ENCODE measurements around the gene DNAH14. TPM values are rescaled to one million over a fixed set of nuclear protein-coding genes. Genes with fewer than 3 reads are reported as not detected.
"Not testable (repeated sequence)": the region's sequence is repeated elsewhere in the genome, so short reads cannot be mapped to it uniquely, and the experiment has no call there.

Gene DNAH14
- total RNA-seq, result not detected

- DNase-seq, result peak; percentile 28
- peaks cover 25% of the 10 kb centered on the region for H3K27me3 Mint-ChIP-seq (ENCODE audit: low read depth)
- H3K4me3 Mint-ChIP-seq, result peak within 1 kb of the TSS; percentile 56
- POLR2A ChIA-PET, result no interaction called here
- peaks cover 20% of the 10 kb centered on the region for H3K9me3 Mint-ChIP-seq (ENCODE audit: insufficient read depth)
- CTCF ChIA-PET, result no interaction called here
- ATAC-seq, result peak; percentile 76
- H3K4me1 Mint-ChIP-seq (ENCODE audit: low read depth), result no peaks in the 10 kb centered on the region
- H3K27ac Mint-ChIP-seq, result no peak within 1 kb of the TSS
- H3K36me3 Mint-ChIP-seq (ENCODE audit: low read depth), result no peaks in the 10 kb centered on the region
Observed at GRCh38 chr1:224929335-224930237, at the start of gene DNAH14. TSS of gene DNAH14 (plus strand) at chr1:224929675. CDS start at chr1:224952703, 23,028 bp downstream.

GRCh38 chr1:224880593-224881307 is 48.7 kb upstream of the DNAH14 start:
- CTCF ChIA-PET, result no interaction called here

DNA sequence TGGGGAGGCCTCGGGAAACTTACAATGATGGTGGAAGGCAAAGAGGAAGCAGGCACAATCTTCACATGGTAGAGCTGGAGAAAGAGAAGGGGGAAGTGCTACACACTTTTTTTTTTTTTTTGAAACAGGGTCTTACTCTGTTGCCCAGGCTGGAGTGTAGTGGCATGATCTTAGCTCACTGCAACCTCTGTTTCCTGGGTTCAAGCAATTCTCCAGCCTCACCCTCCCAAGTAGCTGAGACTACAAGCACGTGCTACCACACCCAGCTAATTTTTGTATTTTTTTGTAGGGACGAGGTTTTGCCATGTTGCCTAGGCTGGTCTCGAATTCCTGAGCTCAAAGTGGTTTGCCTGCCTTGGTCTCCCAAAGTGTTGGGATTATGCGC is 48.2 kb upstream of the DNAH14 start:
- ATAC-seq; H3K36me3 Mint-ChIP-seq (ENCODE audit: low read depth); H3K27ac Mint-ChIP-seq; DNase-seq; POLR2A ChIA-PET; CTCF ChIA-PET; H3K4me3 Mint-ChIP-seq; H3K27me3 Mint-ChIP-seq (ENCODE audit: low read depth); H3K4me1 Mint-ChIP-seq (ENCODE audit: low read depth); H3K9me3 Mint-ChIP-seq (ENCODE audit: insufficient read depth): not testable (repeated sequence)

More at GRCh38 chr1:224880593-224881307, 48.7 kb upstream of the DNAH14 start:
- DNase-seq, result no peak
- no peak overlapping the region for H3K4me3 Mint-ChIP-seq
- H3K27me3 Mint-ChIP-seq (ENCODE audit: low read depth), result peaks cover 6% of the 10 kb centered on the region
- no peaks in the 10 kb centered on the region for H3K4me1 Mint-ChIP-seq (ENCODE audit: low read depth)
- H3K9me3 Mint-ChIP-seq (ENCODE audit: insufficient read depth), result no peaks in the 10 kb centered on the region
- POLR2A ChIA-PET, result no interaction called here
- no peak for ATAC-seq
- no peak overlapping the region for H3K27ac Mint-ChIP-seq
- H3K36me3 Mint-ChIP-seq (ENCODE audit: low read depth), result no peaks in the 10 kb centered on the region

DNA sequence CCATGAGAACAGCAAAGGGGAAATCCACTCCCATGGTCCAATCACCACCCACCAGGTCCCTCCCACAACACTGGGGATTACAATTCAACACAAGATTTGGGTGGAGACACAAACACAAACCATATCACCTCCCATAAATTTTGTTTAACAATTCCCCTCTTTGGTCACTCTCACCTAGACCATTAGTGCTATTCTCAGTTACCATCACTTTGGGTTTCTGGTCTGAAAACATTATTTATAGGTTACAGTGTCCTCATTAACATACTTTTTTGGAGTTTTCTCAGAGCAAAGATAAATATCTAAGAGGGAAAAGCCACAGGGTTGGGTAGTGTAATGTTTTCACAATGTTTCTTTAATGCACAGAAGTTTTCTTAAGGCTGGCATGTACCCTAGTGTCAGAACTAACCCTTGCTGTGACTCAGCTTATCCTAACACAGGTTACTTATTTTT is 47.7 kb upstream of the DNAH14 start:
- ChIA-PET POLR2A (no interaction called here), CTCF (no interaction called here)
- H3K27ac Mint-ChIP-seq, result no peak overlapping the region
- H3K4me1 Mint-ChIP-seq (ENCODE audit: low read depth), result no peaks in the 10 kb centered on the region
- peaks cover 2% of the 10 kb centered on the region for H3K27me3 Mint-ChIP-seq (ENCODE audit: low read depth)
- no peaks in the 10 kb centered on the region for H3K36me3 Mint-ChIP-seq (ENCODE audit: low read depth)
- DNase-seq, result no peak
- ATAC-seq, result no peak
- no peaks in the 10 kb centered on the region for H3K9me3 Mint-ChIP-seq (ENCODE audit: insufficient read depth)
- H3K4me3 Mint-ChIP-seq, result no peak overlapping the region

DNA sequence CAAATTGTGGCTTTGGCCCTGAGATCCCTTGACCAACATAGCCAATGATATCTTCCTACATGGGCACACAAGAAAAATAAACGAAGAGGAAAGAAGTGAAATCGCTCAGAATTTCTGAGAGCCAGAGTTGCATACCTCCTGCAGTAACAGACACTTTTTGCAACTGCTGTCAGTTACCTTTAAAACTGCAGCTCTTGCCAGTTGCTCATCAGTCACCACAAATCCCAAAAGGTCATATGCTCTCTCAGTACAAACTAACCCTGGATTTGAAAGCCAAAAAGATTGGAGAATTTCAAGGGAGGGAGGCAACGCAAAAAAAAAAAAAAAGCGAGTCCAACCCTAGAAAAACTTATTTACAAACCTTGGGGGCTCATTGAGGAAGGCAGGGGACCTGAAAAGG is 47.2 kb upstream of the DNAH14 start:
- ATAC-seq, result no peak
- H3K9me3 Mint-ChIP-seq (ENCODE audit: insufficient read depth), result no peaks in the 10 kb centered on the region
- peaks cover 2% of the 10 kb centered on the region for H3K27me3 Mint-ChIP-seq (ENCODE audit: low read depth)
- no peaks in the 10 kb centered on the region for H3K4me1 Mint-ChIP-seq (ENCODE audit: low read depth)
- no peak for DNase-seq
- no peaks in the 10 kb centered on the region for H3K36me3 Mint-ChIP-seq (ENCODE audit: low read depth)
- CTCF ChIA-PET, result no interaction called here
- no peak overlapping the region for H3K4me3 Mint-ChIP-seq
- POLR2A ChIA-PET, result no interaction called here
- H3K27ac Mint-ChIP-seq, result no peak overlapping the region

GRCh38 chr1:224883091-224883490 is 46.4 kb upstream of the DNAH14 start:
- no peaks in the 10 kb centered on the region for H3K36me3 Mint-ChIP-seq (ENCODE audit: low read depth)
- no peak for DNase-seq
- ChIA-PET CTCF (no interaction called here), POLR2A (no interaction called here)
- no peak overlapping the region for H3K4me3 Mint-ChIP-seq
- no peaks in the 10 kb centered on the region for H3K4me1 Mint-ChIP-seq (ENCODE audit: low read depth)
- H3K27me3 Mint-ChIP-seq (ENCODE audit: low read depth), result peaks cover 2% of the 10 kb centered on the region
- ATAC-seq, result no peak
- H3K9me3 Mint-ChIP-seq (ENCODE audit: insufficient read depth), result no peaks in the 10 kb centered on the region
- H3K27ac Mint-ChIP-seq, result no peak overlapping the region

GRCh38 chr1:224884361-224884801 is 45.1 kb upstream of the DNAH14 start:
- H3K36me3 Mint-ChIP-seq (ENCODE audit: low read depth), result no peaks in the 10 kb centered on the region
- POLR2A ChIA-PET, result no interaction called here

DNA sequence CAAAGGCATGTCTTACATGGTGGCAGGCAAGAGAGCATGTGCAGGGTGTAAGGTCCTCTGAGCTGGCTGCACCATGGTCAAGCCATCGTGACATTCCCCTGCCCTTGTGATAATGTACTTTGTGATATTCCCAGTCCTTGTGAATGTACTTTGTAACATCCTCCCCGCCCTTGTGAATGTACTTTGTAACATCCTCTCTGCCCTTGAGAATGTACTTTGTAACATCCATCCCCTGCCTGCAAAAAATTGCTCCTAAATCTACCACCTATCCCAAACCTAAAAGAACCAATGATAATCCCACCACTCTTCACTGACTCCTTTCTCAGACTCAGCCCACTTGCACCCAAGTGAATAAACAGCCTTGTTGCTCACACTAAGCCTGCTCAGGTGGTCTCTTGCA is 44.1 kb upstream of the DNAH14 start:
- H3K4me3 Mint-ChIP-seq; DNase-seq; H3K4me1 Mint-ChIP-seq (ENCODE audit: low read depth); CTCF ChIA-PET; H3K27ac Mint-ChIP-seq; H3K27me3 Mint-ChIP-seq (ENCODE audit: low read depth); H3K9me3 Mint-ChIP-seq (ENCODE audit: insufficient read depth); POLR2A ChIA-PET; ATAC-seq; H3K36me3 Mint-ChIP-seq (ENCODE audit: low read depth): not testable (repeated sequence)

More at GRCh38 chr1:224884361-224884801, 45.1 kb upstream of the DNAH14 start:
- DNase-seq, result no peak
- CTCF ChIA-PET, result no interaction called here
- no peak for ATAC-seq
- Mint-ChIP-seq H3K4me3 (no peak overlapping the region), H3K27me3 (ENCODE audit: low read depth) (no peaks in the 10 kb centered on the region), H3K4me1 (ENCODE audit: low read depth) (no peaks in the 10 kb centered on the region), H3K9me3 (ENCODE audit: insufficient read depth) (no peaks in the 10 kb centered on the region), H3K27ac (no peak overlapping the region)

DNA sequence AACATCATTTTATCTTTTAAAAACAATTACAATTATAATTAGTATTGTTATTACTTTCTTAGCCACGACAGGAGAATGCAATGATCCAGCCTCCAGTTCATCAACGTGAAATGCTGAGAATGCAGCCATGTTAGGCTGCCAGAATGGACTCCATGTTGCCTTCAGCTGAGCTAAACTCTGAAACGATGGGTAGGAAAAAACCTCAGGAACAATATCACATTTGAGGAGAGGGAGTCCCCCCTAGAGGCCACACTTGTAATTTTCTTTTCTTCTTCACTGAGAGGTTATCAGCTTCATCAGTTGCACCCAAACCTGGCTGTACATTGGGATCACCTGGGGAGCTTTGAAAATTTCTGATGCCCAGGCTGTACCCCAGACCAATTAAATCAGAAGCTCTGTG is 34.6 kb upstream of the DNAH14 start:
- ATAC-seq (no peak), DNase-seq (no peak)
- CTCF ChIA-PET, result interaction anchor here (0.8 kb wide), 1 partner anchor 194 kb away, joined by 3 read pairs; no protein-coding TSS in a partner anchor
- Mint-ChIP-seq H3K27me3 (ENCODE audit: low read depth) (no peaks in the 10 kb centered on the region), H3K4me3 (no peak overlapping the region), H3K4me1 (ENCODE audit: low read depth) (no peaks in the 10 kb centered on the region), H3K27ac (no peak overlapping the region), H3K36me3 (ENCODE audit: low read depth) (no peaks in the 10 kb centered on the region), H3K9me3 (ENCODE audit: insufficient read depth) (peaks cover 5% of the 10 kb centered on the region)
- POLR2A ChIA-PET, result no interaction called here

DNA sequence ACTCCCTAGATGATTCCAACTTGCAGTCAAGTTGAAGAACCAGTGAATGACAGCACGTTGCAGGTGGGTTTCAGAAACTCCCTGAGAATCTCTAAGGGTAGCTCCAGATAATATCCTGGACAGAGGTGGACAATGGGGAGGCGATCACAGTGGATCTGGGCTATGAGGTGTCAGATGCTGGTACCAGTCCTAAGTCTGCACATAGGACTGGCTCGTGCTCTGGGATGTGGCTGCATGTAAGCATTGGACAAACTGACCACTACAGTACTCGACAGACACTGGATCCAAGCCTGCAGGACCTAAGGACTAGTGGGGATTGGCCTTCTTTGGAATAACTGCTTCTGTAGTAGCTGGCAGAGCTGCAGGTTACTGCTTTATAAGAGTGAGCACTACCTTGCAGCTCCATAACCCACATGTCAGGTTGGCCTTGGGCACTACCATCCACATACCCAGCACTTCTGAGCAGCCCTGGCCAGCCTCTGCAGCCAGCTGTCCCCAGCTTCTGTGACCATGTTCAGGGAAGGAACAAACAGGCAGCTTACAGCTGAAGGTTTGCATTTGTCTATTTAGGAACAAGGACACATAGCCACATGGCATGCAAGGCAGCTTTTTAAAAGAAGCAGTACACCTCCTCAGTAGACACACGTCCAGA is 33.2 kb upstream of the DNAH14 start:
- H3K36me3 Mint-ChIP-seq (ENCODE audit: low read depth), result no peaks in the 10 kb centered on the region
- ATAC-seq (no peak), DNase-seq (no peak)
- H3K4me3 Mint-ChIP-seq, result no peak overlapping the region
- CTCF ChIA-PET, result no interaction called here
- peaks cover 4% of the 10 kb centered on the region for H3K27me3 Mint-ChIP-seq (ENCODE audit: low read depth)
- POLR2A ChIA-PET, result no interaction called here
- no peaks in the 10 kb centered on the region for H3K4me1 Mint-ChIP-seq (ENCODE audit: low read depth)
- H3K27ac Mint-ChIP-seq, result no peak overlapping the region
- peaks cover 5% of the 10 kb centered on the region for H3K9me3 Mint-ChIP-seq (ENCODE audit: insufficient read depth)

DNA sequence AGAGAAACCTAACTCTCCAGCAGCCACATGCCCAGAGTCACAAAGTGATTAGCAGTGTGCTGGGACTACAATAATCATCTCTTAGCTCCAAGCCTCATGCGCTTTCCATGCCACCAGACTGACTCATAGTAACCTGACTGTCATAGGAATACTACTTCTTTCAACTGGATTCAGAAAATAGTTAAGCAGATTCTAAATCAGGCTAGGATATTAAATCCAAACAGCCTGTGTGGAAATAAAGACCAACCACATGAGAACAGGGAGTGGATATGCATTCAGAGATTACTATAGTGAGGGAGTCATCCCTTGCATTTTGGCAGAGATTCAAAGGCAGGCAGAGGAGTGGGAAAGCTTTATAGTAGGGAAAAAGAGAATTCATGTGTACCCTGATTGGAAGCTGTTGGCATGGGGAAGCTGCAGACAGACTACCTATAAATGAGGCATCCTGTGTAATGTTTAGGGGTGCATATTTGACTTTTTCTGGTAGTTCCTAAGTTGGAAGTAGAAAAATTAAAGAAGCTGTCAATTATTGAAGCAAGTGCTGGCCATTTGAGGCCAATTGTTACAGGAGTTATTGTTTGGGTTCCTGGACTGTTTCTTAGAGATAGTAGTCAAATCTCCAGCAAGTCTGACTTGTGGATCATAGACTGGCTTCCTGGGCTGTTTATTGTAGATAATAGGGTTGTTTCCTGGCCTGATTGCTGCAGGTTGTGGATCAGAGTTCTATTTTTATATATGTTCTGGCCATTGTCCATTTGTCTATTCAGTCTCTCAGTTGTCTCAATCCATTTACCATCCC is 31.7 kb upstream of the DNAH14 start:
- H3K27me3 Mint-ChIP-seq (ENCODE audit: low read depth), result peaks cover 8% of the 10 kb centered on the region
- ChIA-PET CTCF (no interaction called here), POLR2A (no interaction called here)
- DNase-seq (no peak), ATAC-seq (no peak)
- no peak overlapping the region for H3K4me3 Mint-ChIP-seq
- no peaks in the 10 kb centered on the region for H3K36me3 Mint-ChIP-seq (ENCODE audit: low read depth)
- H3K9me3 Mint-ChIP-seq (ENCODE audit: insufficient read depth), result peaks cover 5% of the 10 kb centered on the region
- no peak overlapping the region for H3K27ac Mint-ChIP-seq
- H3K4me1 Mint-ChIP-seq (ENCODE audit: low read depth), result no peaks in the 10 kb centered on the region

Measured in activated CD8-positive, alpha-beta T cell treated with anti-CD3 and anti-CD28 coated beads, Interleukin-2, amount 10 ng/mL, durations not matched to agents 7 days and 5 days (primary cell).